Neural cell (in vitro differentiated cells): ENCODE results near the gene MAPK4. TPM values are rescaled to one million over a fixed set of nuclear protein-coding genes. Genes with fewer than 3 reads are reported as not detected.

Source experiments
- H2AFZ ChIP-seq: fragments of 200-600, 300-800 bp; sonication (generic), shearing (Covaris generic); 2 replicates; pipeline ENCODE4 v1.6.0; 2014; ENCODE audit warnings: low read depth, mild to moderate bottlenecking, antibody characterized with exemption, low read length, moderate library complexity
- H3F3A ChIP-seq: fragments of 200-600 bp; shearing (Covaris generic); 2 replicates; pipeline ENCODE4 v1.6.1; 2016; ENCODE audit warnings: mild to moderate bottlenecking, moderate library complexity, mixed read lengths, antibody characterized with exemption, low read length; ENCODE audit not compliant: insufficient read depth, poor library complexity, severe bottlenecking
- H3K27ac ChIP-seq: fragments of 200-600, 300-800 bp; sonication (generic), shearing (Covaris generic); 2 replicates; pipeline ENCODE4 v1.5.1; 2014; ENCODE audit warnings: mild to moderate bottlenecking, low read length, moderate library complexity
- H3K27me3 ChIP-seq: fragments of 300-800, 200-600 bp; sonication (generic), shearing (Covaris generic); 2 replicates; pipeline ENCODE4 v1.6.0; 2014; ENCODE audit warnings: mild to moderate bottlenecking, low read depth, low read length, moderate library complexity; ENCODE audit not compliant: insufficient read depth
- H3K36me3 ChIP-seq: fragments of 300-800, 200-600 bp; sonication (generic), shearing (Covaris generic); 2 replicates; pipeline ENCODE4 v1.5.1; 2014; ENCODE audit warnings: mild to moderate bottlenecking, antibody characterized with exemption, low read length, moderate library complexity; ENCODE audit not compliant: insufficient read depth
- H3K4me2 ChIP-seq: fragments of 300-800, 200-600 bp; sonication (generic), shearing (Covaris generic); 2 replicates; pipeline ENCODE4 v1.6.0; 2014; ENCODE audit warnings: mild to moderate bottlenecking, low read length
- H3K4me3 ChIP-seq: fragments of 300-800, 200-600 bp; sonication (generic), shearing (Covaris generic); 2 replicates; pipeline ENCODE4 v1.5.1; 2014; ENCODE audit warnings: mild to moderate bottlenecking, low read length, moderate library complexity
- H3K79me2 ChIP-seq: fragments of 200-600 bp; shearing (Covaris generic); replicated peaks from 2 replicates; pipeline ENCODE4 v1.6.0; 2014; ENCODE audit warnings: mild to moderate bottlenecking, low read length, moderate library complexity; ENCODE audit not compliant: insufficient read depth
- H3K9ac ChIP-seq: fragments of 300-800, 200-600 bp; sonication (generic), shearing (Covaris generic); 2 replicates; pipeline ENCODE4 v1.6.1; 2016; ENCODE audit warnings: mild to moderate bottlenecking, low read length, mixed read lengths
- H3K9me2 ChIP-seq: fragments of 200-600 bp; shearing (Covaris generic); 2 replicates; pipeline ENCODE4 v1.6.1; 2016; ENCODE audit warnings: mild to moderate bottlenecking, low read length, mixed read lengths; ENCODE audit not compliant: insufficient read depth
- H3K9me3 ChIP-seq: fragments of 200-600, 300-800 bp; sonication (generic), shearing (Covaris generic); 2 replicates; pipeline ENCODE4 v1.6.1; 2016; ENCODE audit warnings: mild to moderate bottlenecking, mixed run types, low read length, moderate library complexity, mixed read lengths
- H4K20me1 ChIP-seq: fragments of 200-600 bp; shearing (Covaris generic); 2 replicates; pipeline ENCODE4 v1.6.1; 2016; ENCODE audit warnings: mild to moderate bottlenecking, mixed run types; ENCODE audit not compliant: insufficient read depth
- CTCF ChIP-seq: fragments of 450-650 bp; IDR thresholded peaks from 2 replicates; pipeline ENCODE4 v1.5.1; 2014; ENCODE audit warnings: antibody characterized with exemption, mild to moderate bottlenecking, moderate library complexity; ENCODE audit not compliant: poor library complexity, severe bottlenecking
- EP300 ChIP-seq: fragments of 450-650 bp; conservative IDR thresholded peaks from 2 replicates; pipeline ENCODE4 v1.6.1; 2014; ENCODE audit warnings: antibody characterized with exemption, mild to moderate bottlenecking, moderate library complexity; ENCODE audit not compliant: poor library complexity, severe bottlenecking
- EZH2 ChIP-seq: fragments of 200-600, 300-800 bp; shearing (Covaris generic), sonication (generic); IDR thresholded peaks from 2 replicates; pipeline ENCODE4 v1.6.1; 2014; ENCODE audit warnings: antibody characterized with exemption, low read length, borderline replicate concordance, mild to moderate bottlenecking; ENCODE audit not compliant: insufficient read depth, poor library complexity, severe bottlenecking
- MXI1 ChIP-seq: fragments of 450-650 bp; conservative IDR thresholded peaks from 2 replicates; pipeline ENCODE4 v1.6.1; 2014; ENCODE audit warnings: antibody characterized with exemption, mild to moderate bottlenecking; ENCODE audit not compliant: poor library complexity, severe bottlenecking
- POLR2AphosphoS5 ChIP-seq: IDR thresholded peaks from 2 replicates; pipeline ENCODE4 v1.6.1; 2012
- RAD21 ChIP-seq: fragments of 450-650 bp; conservative IDR thresholded peaks from 2 replicates; pipeline ENCODE4 v1.6.1; 2014; ENCODE audit warnings: antibody characterized with exemption, mild to moderate bottlenecking, moderate library complexity
- REST ChIP-seq: IDR thresholded peaks from 2 replicates; pipeline ENCODE4 v1.6.1; 2012; ENCODE audit warnings: borderline replicate concordance
- SMC3 ChIP-seq: fragments of 450-650 bp; conservative IDR thresholded peaks from 2 replicates; pipeline ENCODE4 v1.6.1; 2014; ENCODE audit warnings: antibody characterized with exemption, mild to moderate bottlenecking, moderate library complexity; ENCODE audit not compliant: poor library complexity
- TAF1 ChIP-seq: IDR thresholded peaks from 2 replicates; pipeline ENCODE4 v1.6.1; 2012; ENCODE audit warnings: low read depth
- polyA plus RNA-seq: library from polyadenylated mRNA; depleted of rRNA; stranded (reverse); fragments of >200 nt; gene quantifications from 2 replicates; pipeline ENCODE4 v1.2.3, GENCODE V29; 2014

Gene MAPK4
- polyA plus RNA-seq, 1 donor from 2014 or later = 12.7 TPM

- H3K9me2 ChIP-seq = no peaks in the 10 kb centered on the region
- H3K9me3 ChIP-seq = no peaks in the 10 kb centered on the region
- no peak overlapping the region for H3K4me3 ChIP-seq
- no peaks in the 10 kb centered on the region for H3K27me3 ChIP-seq
- H3K36me3 ChIP-seq = no peaks in the 10 kb centered on the region
- H3K4me2 ChIP-seq = no peak overlapping the region
- H3F3A ChIP-seq = no peaks in the 10 kb centered on the region
- H3K27ac ChIP-seq = no peak overlapping the region
- H3K9ac ChIP-seq = no peak overlapping the region
- TF ChIP-seq MXI1 = no peak
- TF ChIP-seq TAF1 = no peak
- TF ChIP-seq POLR2AphosphoS5 = no peak
- TF ChIP-seq EP300 = no peak
- no peak for TF ChIP-seq RAD21
- no peak for TF ChIP-seq CTCF
- no peak for TF ChIP-seq SMC3
- TF ChIP-seq REST = no peak
- no peak for TF ChIP-seq EZH2
- no peaks in the 10 kb centered on the region for H3K79me2 ChIP-seq
- H4K20me1 ChIP-seq = no peaks in the 10 kb centered on the region
- H2AFZ ChIP-seq = no peak overlapping the region
Measured at GRCh38 chr18:50700245-50701165, 140.6 kb downstream of the MAPK4 start.

GRCh38 chr18:50704357-50704940 is 144.6 kb downstream of the MAPK4 start:
- no peak overlapping the region for H3K9ac ChIP-seq
- H3K79me2 ChIP-seq = no peaks in the 10 kb centered on the region
- no peaks in the 10 kb centered on the region for H3K36me3 ChIP-seq
- no peak overlapping the region for H2AFZ ChIP-seq
- H3K9me2 ChIP-seq = no peaks in the 10 kb centered on the region
- no peaks in the 10 kb centered on the region for H3K27me3 ChIP-seq
- no peak overlapping the region for H3K4me3 ChIP-seq
- no peaks in the 10 kb centered on the region for H4K20me1 ChIP-seq
- H3K9me3 ChIP-seq = no peaks in the 10 kb centered on the region
- H3K27ac ChIP-seq = no peak overlapping the region
- TF ChIP-seq EP300 (no peak), RAD21 (no peak), CTCF (no peak), SMC3 (no peak), TAF1 (no peak), EZH2 (no peak), POLR2AphosphoS5 (no peak)
- no peaks in the 10 kb centered on the region for H3F3A ChIP-seq
- H3K4me2 ChIP-seq = no peak overlapping the region
